Esophagus squamous epithelium (tissue), 4 donors: Measurements from ENCODE around the gene CLEC18C.
"Not testable (repeated sequence)": the region's sequence is repeated elsewhere in the genome, so short reads cannot be mapped to it uniquely, and the experiment has no call there.

ENCODE experiments used
- POLR2A ChIP-seq, 4 donors: fragments of 450-650 bp; IDR thresholded peaks; one replicate each; pipeline ENCODE4 v1.6.1; 2017; ENCODE audit warnings: antibody characterized with exemption in 4 of 4, mild to moderate bottlenecking in 4 of 4, moderate library complexity in 3 of 4
- TF ChIP-seq, protein P1 (sequence below), 6 experiments: fragments of 450-650 bp in 4 of 6; fragments of 200-600 bp in 2 of 6; sonication (generic) in 2 of 6; IDR thresholded peaks; one replicate each; pipeline ENCODE4 v1.5.1; 2016 to 2019; ENCODE audit warnings: antibody characterized with exemption in 6 of 6, mild to moderate bottlenecking in 4 of 6, moderate library complexity in 4 of 6

DNA sequence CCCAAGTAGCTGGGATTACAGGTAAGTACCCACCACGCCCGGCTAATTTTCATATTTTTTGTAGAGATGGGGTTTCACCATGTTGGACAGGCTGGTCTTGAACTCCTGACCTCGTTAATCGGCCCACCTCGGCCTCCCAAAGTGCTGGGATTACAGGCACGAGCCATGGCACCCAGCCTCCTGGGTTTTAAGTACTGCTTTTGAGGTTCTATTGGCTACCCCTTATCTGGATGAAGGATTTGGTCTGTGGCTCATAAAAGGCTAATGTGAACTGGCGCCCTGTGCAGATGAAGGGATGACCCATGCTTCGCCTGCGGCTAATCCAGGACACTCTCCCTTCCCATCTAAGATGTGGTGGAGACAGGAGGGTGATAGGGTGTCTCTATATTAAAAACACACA lies 25.6 kb downstream of the CLEC18C start:
- TF ChIP-seq POLR2A (IDR thresholded peaks at IDR 0.05): not testable (repeated sequence)
- TF ChIP-seq, protein P1, sequence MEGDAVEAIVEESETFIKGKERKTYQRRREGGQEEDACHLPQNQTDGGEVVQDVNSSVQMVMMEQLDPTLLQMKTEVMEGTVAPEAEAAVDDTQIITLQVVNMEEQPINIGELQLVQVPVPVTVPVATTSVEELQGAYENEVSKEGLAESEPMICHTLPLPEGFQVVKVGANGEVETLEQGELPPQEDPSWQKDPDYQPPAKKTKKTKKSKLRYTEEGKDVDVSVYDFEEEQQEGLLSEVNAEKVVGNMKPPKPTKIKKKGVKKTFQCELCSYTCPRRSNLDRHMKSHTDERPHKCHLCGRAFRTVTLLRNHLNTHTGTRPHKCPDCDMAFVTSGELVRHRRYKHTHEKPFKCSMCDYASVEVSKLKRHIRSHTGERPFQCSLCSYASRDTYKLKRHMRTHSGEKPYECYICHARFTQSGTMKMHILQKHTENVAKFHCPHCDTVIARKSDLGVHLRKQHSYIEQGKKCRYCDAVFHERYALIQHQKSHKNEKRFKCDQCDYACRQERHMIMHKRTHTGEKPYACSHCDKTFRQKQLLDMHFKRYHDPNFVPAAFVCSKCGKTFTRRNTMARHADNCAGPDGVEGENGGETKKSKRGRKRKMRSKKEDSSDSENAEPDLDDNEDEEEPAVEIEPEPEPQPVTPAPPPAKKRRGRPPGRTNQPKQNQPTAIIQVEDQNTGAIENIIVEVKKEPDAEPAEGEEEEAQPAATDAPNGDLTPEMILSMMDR (IDR thresholded peaks at IDR 0.05): not testable (repeated sequence)
